Stimulated activated CD4-positive, alpha-beta T cell treated with anti-CD3 and anti-CD28 coated beads, Interleukin-1b, Interleukin-23, amount 100 ng/mL, for 4 hours (primary cell): Measurements from ENCODE around the gene TIMM10.

Experiments used
- DNase-seq, 2 donors: peaks; one replicate each; pipeline ENCODE4 v3.0.0-alpha.2; 2020; ENCODE audit warnings: low read depth in 2 of 2

Gene TIMM10

GRCh38 chr11:57504511-57504910 is 26.0 kb downstream of the TIMM10 start:
- DNase-seq = no peak

- DNase-seq = no peak
Observed at GRCh38 chr11:57502870-57503269, 27.7 kb downstream of the TIMM10 start.

DNA sequence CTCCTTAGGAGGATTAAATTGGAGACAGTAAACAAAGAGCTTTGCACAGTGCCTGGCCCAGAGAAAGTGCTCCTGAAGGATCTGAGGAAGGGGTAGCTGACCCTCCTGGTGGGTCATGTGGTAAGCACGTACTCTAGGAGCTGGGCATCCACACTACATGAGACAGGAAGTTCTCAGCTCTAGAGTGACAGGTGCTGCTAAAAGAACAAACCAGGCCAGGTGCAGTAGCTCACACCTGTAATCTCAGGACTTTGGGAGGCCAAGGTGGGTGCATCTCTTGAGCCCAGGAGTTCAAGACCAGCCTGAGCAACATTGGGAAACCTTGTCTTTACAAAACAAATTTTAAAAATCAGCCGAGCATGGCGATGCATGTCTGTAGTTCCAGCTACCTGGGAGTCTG is 28.2 kb downstream of the TIMM10 start:
- no peak for DNase-seq

GRCh38 chr11:57501953-57502352 is 28.6 kb downstream of the TIMM10 start:
- DNase-seq = no peak

GRCh38 chr11:57500926-57501325 is 29.6 kb downstream of the TIMM10 start:
- DNase-seq = no peak

DNA sequence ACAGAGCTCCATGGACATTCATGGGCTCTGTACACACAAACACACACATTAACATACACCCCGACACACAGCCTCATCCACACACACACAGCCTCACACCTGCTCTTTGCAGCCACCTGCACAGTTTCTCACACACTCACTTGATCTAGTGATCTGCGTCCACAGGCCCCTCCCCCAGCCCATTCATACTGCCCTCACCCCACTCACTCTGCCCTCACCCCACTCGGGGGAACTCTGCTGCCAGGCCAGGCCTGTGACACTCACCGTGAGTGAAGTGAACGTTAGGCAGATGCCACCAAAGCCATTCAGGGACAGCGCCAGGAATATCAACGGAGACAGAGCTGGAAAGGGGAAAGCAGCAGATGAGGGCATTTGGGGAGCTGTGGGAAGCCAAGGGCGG is 30.0 kb downstream of the TIMM10 start:
- DNase-seq = no peak

- no peak for DNase-seq
Observed at GRCh38 chr11:57499983-57500461, 30.5 kb downstream of the TIMM10 start.

DNA sequence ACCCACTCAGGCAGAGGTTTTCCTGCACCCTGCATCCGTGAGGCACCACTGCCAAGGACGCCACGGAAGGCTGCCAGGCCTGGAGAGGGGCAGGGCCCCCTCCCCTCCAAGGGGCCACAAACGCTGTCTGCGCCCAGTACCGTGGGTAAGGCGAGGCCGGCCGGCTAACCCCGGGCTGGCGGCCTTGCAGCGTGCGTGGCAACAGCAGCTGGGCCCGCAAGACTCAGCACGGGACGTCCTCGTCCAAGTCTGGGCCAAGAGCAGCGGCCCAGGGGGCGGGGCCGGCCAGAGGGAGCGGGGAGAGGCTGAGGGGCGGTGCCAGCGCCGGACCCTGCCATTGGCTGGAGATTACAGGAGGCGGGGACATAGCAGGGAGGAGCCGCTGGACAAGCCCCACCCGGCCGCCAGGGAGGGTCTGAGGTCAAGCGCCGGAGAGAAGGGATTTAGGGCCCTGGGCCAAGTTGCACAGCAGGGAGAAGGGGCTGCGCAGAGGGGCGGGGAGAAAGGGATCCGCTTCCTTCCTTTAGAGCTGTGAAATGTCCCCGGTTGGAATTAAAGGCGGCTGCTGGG is 31.1 kb downstream of the TIMM10 start:
- peak in 1 of 2 donors; percentile 32 for DNase-seq

DNA sequence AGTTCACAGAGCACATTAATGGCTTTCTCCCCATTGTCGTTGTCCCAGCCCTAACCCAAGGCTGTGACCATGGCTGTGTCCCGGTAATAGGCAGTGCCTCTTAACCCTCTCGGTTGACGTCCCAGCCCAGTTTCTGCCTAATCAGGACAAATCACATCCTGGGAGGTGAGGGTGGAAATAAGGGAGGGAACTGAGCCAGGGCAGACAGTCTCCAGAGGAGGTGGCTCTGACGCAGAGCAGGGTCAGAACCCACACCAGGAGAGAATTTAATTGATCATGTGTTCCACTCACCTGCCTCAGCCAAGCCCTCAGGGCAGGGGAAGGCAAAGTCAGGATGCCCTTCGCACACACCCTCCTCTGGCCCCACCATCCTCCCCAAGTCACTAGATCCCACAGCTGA is 32.0 kb downstream of the TIMM10 start:
- DNase-seq = no peak

- no peak for DNase-seq
Observed at GRCh38 chr11:57497303-57498247, 33.0 kb downstream of the TIMM10 start.

DNA sequence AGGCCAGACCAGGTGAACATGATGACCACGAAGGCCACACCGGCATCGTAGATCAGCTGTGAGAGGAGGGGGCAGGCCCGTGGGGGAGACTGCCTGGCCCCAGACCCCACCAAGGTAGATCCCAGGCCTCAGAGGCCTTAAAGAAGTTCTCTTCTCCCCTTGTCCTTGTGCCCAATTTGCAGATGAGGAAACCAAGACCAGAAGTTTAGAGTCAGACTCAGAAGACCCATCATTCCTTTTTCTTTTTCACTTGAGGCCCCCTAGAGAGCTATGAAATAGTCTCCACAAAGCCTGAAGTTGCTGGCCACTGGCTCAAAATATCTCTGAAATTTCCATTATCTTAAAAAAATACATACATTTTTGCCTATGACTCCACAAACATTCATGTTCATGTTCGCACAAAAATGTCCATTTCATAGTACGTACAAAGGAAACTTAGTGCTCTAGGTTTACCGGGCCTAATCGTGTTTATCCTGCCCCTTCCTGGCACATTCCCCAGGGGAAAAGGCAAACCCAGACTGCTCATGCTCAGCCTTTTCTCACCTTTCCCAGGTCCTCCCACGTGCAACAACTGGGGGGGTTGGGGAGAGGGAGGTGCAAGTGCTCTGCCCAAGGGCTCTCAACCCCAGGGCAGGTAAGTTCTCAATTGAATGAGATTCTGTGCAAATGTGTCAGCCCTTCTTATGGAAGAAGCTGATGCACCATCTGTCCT is 34.3 kb downstream of the TIMM10 start:
- DNase-seq = no peak

GRCh38 chr11:57493507-57494503 is 36.7 kb downstream of the TIMM10 start:
- DNase-seq = peak; percentile 66 to 81

DNA sequence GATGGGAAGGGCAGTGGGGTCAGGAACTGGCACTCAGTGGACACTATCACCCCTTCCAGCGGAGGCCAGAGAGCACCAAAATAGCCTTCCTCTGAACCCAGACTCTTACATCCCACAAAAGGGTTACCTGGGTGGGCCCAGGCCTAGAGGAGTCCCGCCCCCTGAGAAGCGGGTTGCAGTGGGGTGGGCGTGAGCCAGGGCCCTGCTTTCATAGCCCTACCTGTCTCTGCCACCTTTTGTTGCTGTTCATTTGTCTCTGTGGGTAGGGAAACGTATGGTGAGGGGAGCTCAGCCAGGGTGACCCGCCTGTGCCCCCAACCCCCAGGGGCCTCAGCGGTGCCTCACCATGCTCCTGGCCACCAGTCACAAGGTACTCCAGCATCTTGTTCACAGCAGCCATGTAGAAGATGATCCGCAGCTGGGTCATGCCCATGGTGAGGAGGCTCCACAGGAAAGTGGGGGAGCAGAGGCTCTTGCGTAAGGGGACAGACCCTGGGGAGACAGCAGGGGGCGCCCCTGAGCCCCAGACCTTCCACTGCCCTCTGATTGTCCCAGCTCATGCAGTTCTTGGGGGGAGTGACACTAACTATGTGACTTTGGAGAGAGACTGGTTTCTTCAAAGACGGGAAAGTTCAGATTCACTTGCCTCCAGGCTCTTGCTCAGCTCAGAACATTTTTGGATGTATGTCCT is 39.0 kb downstream of the TIMM10 start:
- peak; percentile 34 to 47 for DNase-seq

DNA sequence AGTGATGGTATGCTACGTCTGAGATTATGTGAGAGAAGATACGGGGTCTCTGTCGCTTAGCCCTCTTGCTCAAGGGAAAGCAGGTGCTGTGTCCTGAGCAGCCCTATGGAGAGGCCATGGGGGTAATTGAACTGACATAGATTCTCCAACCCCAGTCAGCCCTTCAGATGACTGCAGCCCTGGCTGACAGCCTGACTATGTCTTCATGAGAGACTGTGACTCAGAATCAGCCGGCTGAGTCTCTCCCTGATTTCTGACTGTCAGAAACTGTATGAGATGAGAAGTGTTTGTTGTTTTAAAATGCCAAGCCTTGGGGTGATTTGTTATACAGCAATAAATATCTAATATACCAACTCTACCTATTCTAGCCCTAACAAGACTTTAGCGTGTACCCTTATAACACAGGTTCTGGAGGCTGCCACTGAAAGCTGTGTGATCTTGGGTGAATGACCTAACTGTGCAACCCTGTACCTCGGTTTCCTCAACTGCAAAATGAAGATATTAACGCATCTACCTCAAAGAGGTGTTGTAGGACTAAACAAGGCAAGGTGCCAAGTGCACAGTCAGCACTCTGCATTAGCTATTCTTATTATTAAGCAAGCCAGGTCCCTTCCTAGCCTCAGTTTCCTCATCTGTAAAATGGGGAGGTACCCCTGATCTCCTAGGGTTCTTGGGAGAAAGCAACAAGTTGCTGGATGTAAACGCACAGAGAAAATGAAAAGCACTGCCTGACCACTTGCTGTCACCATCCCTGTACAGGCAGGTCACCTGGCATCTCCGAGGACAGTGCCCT is 39.9 kb downstream of the TIMM10 start:
- no peak for DNase-seq

GRCh38 chr11:57487920-57488659 is 42.5 kb downstream of the TIMM10 start:
- DNase-seq = no peak

DNA sequence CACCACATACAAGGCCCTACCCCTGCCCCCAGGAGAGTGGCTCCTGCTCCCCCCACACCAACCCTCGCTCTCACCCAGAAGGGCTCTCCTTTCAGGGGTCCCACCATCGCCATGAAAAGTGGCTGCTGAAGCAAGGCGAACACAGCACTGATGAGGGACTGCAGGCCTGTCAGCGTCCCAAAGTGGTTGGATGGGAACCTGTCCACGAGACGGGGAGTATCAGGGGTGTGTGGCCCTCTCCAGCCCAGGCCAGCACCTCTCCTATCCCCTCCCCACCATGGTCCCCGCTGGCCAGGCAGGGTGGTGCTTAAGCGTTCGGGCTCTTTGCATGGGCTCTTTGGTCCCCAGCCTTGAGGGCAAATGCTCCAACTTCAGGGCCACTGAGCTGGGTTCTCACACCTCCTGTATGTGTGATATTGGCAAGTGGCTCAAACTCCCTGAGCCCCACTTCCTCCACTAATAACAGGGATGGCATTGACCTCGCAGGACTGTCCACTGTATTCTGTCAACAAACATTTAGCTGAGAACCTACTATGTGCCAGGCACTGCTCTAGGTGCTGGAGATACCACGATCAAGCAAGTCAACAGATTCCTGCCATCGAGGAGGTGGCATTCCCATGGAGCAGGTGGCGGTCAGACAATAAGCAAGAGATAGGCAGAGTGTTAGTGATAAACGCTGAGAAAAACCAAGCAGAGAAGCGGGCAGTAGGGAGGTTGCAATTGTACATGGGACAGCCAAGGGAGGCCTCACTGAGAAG is 43.4 kb downstream of the TIMM10 start:
- no peak for DNase-seq

DNA sequence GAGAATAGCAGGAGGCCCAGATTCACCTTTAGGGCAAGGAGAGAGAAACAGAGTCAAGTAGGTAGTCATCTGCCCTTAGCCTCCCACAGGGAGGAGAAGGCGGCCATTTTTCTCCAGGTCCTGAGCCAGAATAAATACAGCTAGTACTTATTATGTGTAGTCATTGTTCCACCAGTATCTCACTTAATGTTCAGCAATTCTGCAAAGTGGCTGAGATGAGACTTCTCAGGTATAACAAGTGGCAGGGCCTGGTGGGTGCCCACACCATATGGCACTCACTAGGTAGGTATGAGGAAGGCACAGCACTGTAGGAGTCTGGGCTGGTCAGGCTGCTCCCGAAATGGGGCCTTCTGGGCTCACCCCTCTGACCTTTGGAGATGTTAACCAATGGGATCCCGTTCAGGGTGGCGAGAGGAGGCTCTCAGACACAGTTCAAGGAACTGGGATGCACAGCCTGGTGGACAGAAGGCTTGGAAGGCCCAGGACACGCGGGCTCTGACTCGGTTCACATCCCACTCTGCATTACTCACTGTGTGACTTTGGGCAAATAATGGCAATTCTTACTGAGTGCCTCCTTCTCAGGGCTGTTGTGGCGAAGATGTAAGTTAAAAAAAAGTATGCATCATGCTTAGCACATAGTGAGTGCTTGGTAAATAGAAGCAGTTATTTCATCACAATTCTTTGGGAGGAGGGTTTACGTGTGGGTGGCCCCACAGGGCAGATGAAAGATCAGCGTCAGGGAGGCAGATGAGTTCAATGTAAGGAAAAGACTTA is 45.1 kb downstream of the TIMM10 start:
- DNase-seq = no peak
